K562 (cell line): Measurements from ENCODE around the gene SERINC3. TPM values are rescaled to one million over a fixed set of nuclear protein-coding genes. Genes with fewer than 3 reads are reported as not detected.

Experiments used
- ATAC-seq: fragments of 200-7000 bp; cut with Tn5 transposase; 3 replicates; pipeline ENCODE4 v1.9.1; 2020; ENCODE audit warnings: moderate library complexity
- BruUV-seq: library from RNA; stranded (reverse); fragments of 400-500 nt; replicated peaks from 2 replicates; lab custom pipeline; 2021; lab: Mats Ljungman, UMichigan
- CTCF ChIA-PET: fragments of 300-600 bp; formaldehyde crosslinking; extraction: SDS; loops from one replicate; lab custom pipeline; 2021; ENCODE audit warnings: low intra/inter-chr PET ratio; lab: Yijun Ruan, JAX
- POLR2A ChIA-PET: fragments of 300-600, 350-650 bp; sonication (Branson Sonifier 250); formaldehyde crosslinking; extraction: SDS; loops from one replicate; lab custom pipeline; 2021; ENCODE audit warnings: antibody characterized with exemption, inconsistent platforms; lab: Yijun Ruan, JAX
- DNase-seq, 4 experiments: peaks; one replicate each; pipeline versions ENCODE4 v3.0.0 to v3.0.0-alpha.2; 2011 to 2018; ENCODE audit warnings: low spot score in 3 of 4, mixed read lengths in 3 of 4; ENCODE audit errors: extremely low read depth in 1 of 4
- FAIRE-seq: peaks from 2 replicates; lab custom pipeline; 2011; peaks lifted over from hg19 to GRCh38; lab: Jason Lieb, UNC
- H2AFZ ChIP-seq: 2 replicates; pipeline ENCODE4 v1.6.0; 2011; ENCODE audit warnings: low read depth, low read length, control low read depth, inconsistent platforms
- H3K27ac ChIP-seq: fragments of 200-600 bp; 3 replicates; pipeline ENCODE4 v1.8.0; 2011; ENCODE audit warnings: low read depth, mild to moderate bottlenecking, control low read depth, inconsistent platforms, low read length, moderate library complexity, mixed read lengths; ENCODE audit errors: extremely low read depth
- H3K27me3 ChIP-seq, 2 experiments: fragments of 300-600 bp in 1 of 2; 2 replicates in 1 of 2; 3 replicates in 1 of 2; pipeline versions ENCODE4 v1.6.0 to v1.8.0; 2011; ENCODE audit warnings: inconsistent platforms in 2 of 2, low read length in 2 of 2, mild to moderate bottlenecking in 1 of 2, mixed read lengths in 1 of 2, moderate library complexity in 1 of 2; ENCODE audit not compliant: control insufficient read depth in 2 of 2, insufficient read depth in 2 of 2
- H3K36me3 ChIP-seq: fragments of 300-600 bp; 3 replicates; pipeline ENCODE4 v1.8.0; 2011; ENCODE audit warnings: mild to moderate bottlenecking, low read length, inconsistent platforms; ENCODE audit not compliant: control insufficient read depth, insufficient read depth
- H3K4me1 ChIP-seq, 2 experiments: fragments of 200-600 bp in 1 of 2; replicated peaks in 1 of 2; 2 replicates in 1 of 2; 3 replicates in 1 of 2; pipeline versions ENCODE4 v1.5.1 to v1.8.0; 2011; ENCODE audit warnings: inconsistent platforms in 2 of 2, low read length in 2 of 2, mild to moderate bottlenecking in 1 of 2, mixed read lengths in 1 of 2, moderate library complexity in 1 of 2; ENCODE audit not compliant: control insufficient read depth in 2 of 2, insufficient read depth in 2 of 2
- H3K4me2 ChIP-seq: 2 replicates; pipeline ENCODE4 v1.6.1; 2011; ENCODE audit warnings: low read length, control low read depth, inconsistent platforms, mixed read lengths; ENCODE audit not compliant: insufficient read depth
- H3K4me3 ChIP-seq: fragments of 200-600 bp; sonication (generic), shearing (Covaris generic); 2 replicates; pipeline ENCODE4 v1.5.1; 2016; ENCODE audit warnings: control low read depth, inconsistent platforms
- H3K79me2 ChIP-seq: fragments of 200-600 bp; 3 replicates; pipeline ENCODE4 v1.8.0; 2011; ENCODE audit warnings: low read length, inconsistent platforms; ENCODE audit not compliant: control insufficient read depth, insufficient read depth
- H3K9ac ChIP-seq, 2 experiments: 2 replicates each; pipeline versions ENCODE4 v1.6.0 to v1.6.1; 2011; ENCODE audit warnings: low read depth in 2 of 2, low read length in 2 of 2, control low read depth in 1 of 2, inconsistent platforms in 1 of 2, mild to moderate bottlenecking in 1 of 2, mixed read lengths in 1 of 2; ENCODE audit not compliant: insufficient read depth in 1 of 2
- H3K9me1 ChIP-seq: one replicate; pipeline ENCODE4 v1.6.0; 2011; ENCODE audit warnings: inconsistent platforms, mild to moderate bottlenecking, low read length, moderate library complexity; ENCODE audit not compliant: control insufficient read depth, insufficient read depth
- H3K9me3 ChIP-seq: replicated peaks from 2 replicates; pipeline ENCODE4 v1.5.1; 2011; ENCODE audit warnings: low read depth, low read length, inconsistent platforms; ENCODE audit not compliant: control insufficient read depth, insufficient read depth
- H4K20me1 ChIP-seq: replicated peaks from 2 replicates; pipeline ENCODE4 v1.6.1; 2011; ENCODE audit warnings: low read length, inconsistent platforms, mixed read lengths; ENCODE audit not compliant: control insufficient read depth, insufficient read depth
- CHD7 ChIP-seq: fragments of 200-600 bp; sonication (generic); IDR thresholded peaks from one replicate; pipeline ENCODE4 v1.6.1; 2012; ENCODE audit warnings: mild to moderate bottlenecking, low read depth, low read length, inconsistent platforms
- FOSL1 ChIP-seq: fragments of 200-800 bp; sonication (Bioruptor generic); conservative IDR thresholded peaks from 2 replicates; pipeline ENCODE4 v1.6.1; 2016; ENCODE audit warnings: missing genetic modification characterization, missing compliant biosample characterization
- HMBOX1 ChIP-seq: sonication (generic); IDR thresholded peaks from 2 replicates; pipeline ENCODE4 v1.6.1; 2016
- ILK ChIP-seq: fragments of 450-650 bp; IDR thresholded peaks from 2 replicates; pipeline ENCODE4 v1.6.1; 2016; ENCODE audit warnings: missing genetic modification characterization, low read depth, mild to moderate bottlenecking, missing compliant biosample characterization, moderate library complexity, borderline replicate concordance
- LCOR ChIP-seq: sonication (generic); formaldehyde crosslinking; IDR thresholded peaks from 2 replicates; pipeline ENCODE4 v1.8.0; 2022; ENCODE audit warnings: mild to moderate bottlenecking, missing genetic modification reagents
- TCFL5 ChIP-seq: fragments of 250-450 bp; sonication (Bioruptor Pico); conservative IDR thresholded peaks from 2 replicates; pipeline ENCODE4 v1.6.1; 2021; ENCODE audit warnings: mild to moderate bottlenecking, moderate library complexity, matching md5 sums
- ZNF511 ChIP-seq: sonication (generic); formaldehyde crosslinking; IDR thresholded peaks from 2 replicates; pipeline ENCODE4 v1.8.0; 2022; ENCODE audit warnings: mild to moderate bottlenecking, missing genetic modification reagents
- ZNF551 ChIP-seq: fragments of 250-450 bp; sonication (Bioruptor Pico); IDR thresholded peaks from 2 replicates; pipeline ENCODE4 v1.5.0; 2021; ENCODE audit warnings: mild to moderate bottlenecking, moderate library complexity
- ZNF57 ChIP-seq: fragments of 450-650 bp; formaldehyde crosslinking; IDR thresholded peaks from 2 replicates; pipeline ENCODE4 v1.4.0; 2020; ENCODE audit warnings: mild to moderate bottlenecking, moderate library complexity
- WGBS: fragments of 100-300 bp; shearing (Covaris generic); methylation state at CpG from one replicate; pipeline ENCODE4 v1.1.6; 2016; ENCODE audit warnings: low coverage, mixed read lengths; ENCODE audit not compliant: insufficient coverage; ENCODE audit errors: missing lambda C conversion rate; 5-methylcytosine and 5-hydroxymethylcytosine counted together
- in situ Hi-C: fragments of 300-500 bp; cut with MboI; formaldehyde crosslinking; loops from 4 replicates; pipeline ENCODE4 v1.15.0; 2018; ENCODE audit warnings: inconsistent platforms, mixed read lengths
- intact Hi-C: fragments of 100-400 bp; cut with micrococcal nuclease; formaldehyde crosslinking; loops from 2 replicates; pipeline ENCODE4 v1.14.2; 2022
- polyA plus RNA-seq, 8 experiments: library from polyadenylated mRNA; depleted of rRNA in 4 of 8; stranded (reverse) in 5 of 8; unstranded in 3 of 8; fragments of >200 nt; fragmentation: Nextera tagmentation in 2 of 8; fragmentation: Illumina TruSeq in 1 of 8; extraction: Ambion mirVana in 2 of 8; extraction: Trizol in 1 of 8; gene quantifications; 2 replicates each; pipeline versions ENCODE4 v1.2.1 to v1.2.3, GENCODE V29; 2011 to 2014; ENCODE audit warnings: inconsistent platforms in 1 of 8, missing spikeins in 1 of 8
- total RNA-seq, 7 experiments: library from RNA; depleted of rRNA in 6 of 7; stranded (reverse); fragments of >200 nt in 6 of 7; fragmentation: Illumina TruSeq in 2 of 7; extraction: Trizol in 2 of 7; gene quantifications; 2 replicates each; pipeline versions ENCODE4 v1.2.1 to v1.2.3, GENCODE V29; 2011 to 2021; ENCODE audit warnings: low replicate concordance in 1 of 7

SERINC3 gene
- total and polyA plus RNA-seq, 9 of the 15 experiments (the other 6 are each of a cell fraction or from before 2014, with no cell fraction given) = 24.7 to 107 (median 48.8) TPM

GRCh38 chr20:44495802-44496481 is 25.9 kb downstream of the SERINC3 start:
- Histone ChIP-seq H3K9me3 (no peaks in the 10 kb centered on the region), H3K9me1 (no peaks in the 10 kb centered on the region), H3K27me3 (no peaks in the 10 kb centered on the region), H3K4me2 (no peak overlapping the region), H3K79me2 (no peaks in the 10 kb centered on the region), H4K20me1 (peaks cover 3% of the 10 kb centered on the region; the same call in 1 of the 2 replicates), H3K4me3 (no peak overlapping the region), H3K27ac (no peak overlapping the region), H3K4me1 (no peaks in the 10 kb centered on the region; a peak in 2 of 5 replicates), H2AFZ (no peak overlapping the region), H3K9ac (no peak overlapping the region), H3K36me3 (peaks cover 86% of the 10 kb centered on the region)
- 89% methylated on average over 3 of the region's 3 CpGs for WGBS
- intact Hi-C loops (no loop called here), in situ Hi-C loops (no loop called here)
- BruUV-seq = no TSS peak
- POLR2A ChIA-PET = interaction anchor here (0.7 to 2.6 kb wide), 5 partner anchors 8 to 83 kb away, joined by 3 to 14 read pairs (median 3); no protein-coding TSS in a partner anchor
- DNase-seq (no peak), FAIRE-seq (no peak), ATAC-seq (no peak)
- CTCF ChIA-PET = no interaction called here
- TF ChIP-seq FOSL1 (tag) = peak; percentile 61
- TF ChIP-seq HMBOX1 = peak; percentile 7; the same call in 1 of the 2 replicates
- TF ChIP-seq LCOR (CRISPR knock-in tag) = no peak
- no peak for TF ChIP-seq ZNF551 (CRISPR knock-in tag)
- TF ChIP-seq ZNF57 (CRISPR knock-in tag) = no peak
- TF ChIP-seq ZNF511 (CRISPR knock-in tag) = no peak
- no peak for TF ChIP-seq CHD7
- no peak for TF ChIP-seq TCFL5 (CRISPR knock-in tag)
- TF ChIP-seq ILK (tag) = no peak
